ENCODE results near the gene CADM4.
A peak's percentile ranks its signal among the peaks of the same experiment; 100 is the strongest.
"Not testable (repeated sequence)": the region's sequence is repeated elsewhere in the genome, so short reads cannot be mapped to it uniquely, and the experiment has no call there.

CADM4 gene

DNA sequence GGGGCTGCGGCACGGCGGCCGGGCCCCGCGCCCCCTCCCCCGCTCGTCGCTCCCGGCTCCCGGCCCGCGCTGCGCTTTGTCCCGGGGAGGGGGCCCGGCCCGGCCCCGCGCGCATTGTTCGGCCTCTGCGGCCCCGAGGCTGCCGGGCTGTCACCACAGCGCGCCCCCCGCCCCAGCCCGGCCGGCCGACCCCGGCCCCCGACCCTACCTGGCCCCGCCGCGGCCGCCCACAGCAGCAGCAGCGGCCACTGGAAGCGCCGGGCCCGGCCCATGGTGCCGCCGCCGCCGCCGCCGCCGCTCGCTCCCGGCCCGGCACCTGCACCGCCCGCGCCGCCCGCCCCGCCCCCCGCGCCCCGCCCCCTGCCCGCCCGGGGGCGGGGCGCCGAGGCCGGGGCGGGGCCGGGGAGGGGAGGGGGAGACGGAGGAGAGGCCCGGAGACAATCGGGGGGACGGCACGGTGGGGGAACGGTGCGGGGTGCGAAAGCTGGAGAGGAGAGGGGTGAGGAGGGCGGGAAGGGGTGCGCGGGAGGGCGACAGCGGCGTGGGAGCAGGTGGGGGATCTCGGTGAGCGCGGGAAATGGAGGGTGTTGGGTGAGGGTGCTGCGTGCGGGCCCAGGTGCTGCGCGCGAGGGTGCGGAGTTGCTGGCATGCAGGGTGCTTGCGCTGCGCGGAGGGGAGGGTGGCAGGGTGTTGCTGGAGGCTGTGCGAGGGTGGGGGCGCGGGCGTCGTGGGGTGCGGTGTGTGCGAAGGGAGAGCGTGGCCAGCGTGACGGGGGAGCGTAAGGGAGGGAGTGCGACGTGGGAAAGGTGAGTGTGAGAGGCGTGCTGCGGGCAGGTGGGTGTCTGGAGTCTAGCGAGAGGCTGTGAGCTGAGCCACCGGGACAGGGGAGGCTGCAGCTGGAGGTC lies at the start of gene CADM4:
Gene CADM4 (minus strand): TSS at position 332 of the 905 bp plus-strand sequence. CDS start 60 bp downstream, at position 272.
- DNase-seq = peak; percentile 58 to 64

DNA sequence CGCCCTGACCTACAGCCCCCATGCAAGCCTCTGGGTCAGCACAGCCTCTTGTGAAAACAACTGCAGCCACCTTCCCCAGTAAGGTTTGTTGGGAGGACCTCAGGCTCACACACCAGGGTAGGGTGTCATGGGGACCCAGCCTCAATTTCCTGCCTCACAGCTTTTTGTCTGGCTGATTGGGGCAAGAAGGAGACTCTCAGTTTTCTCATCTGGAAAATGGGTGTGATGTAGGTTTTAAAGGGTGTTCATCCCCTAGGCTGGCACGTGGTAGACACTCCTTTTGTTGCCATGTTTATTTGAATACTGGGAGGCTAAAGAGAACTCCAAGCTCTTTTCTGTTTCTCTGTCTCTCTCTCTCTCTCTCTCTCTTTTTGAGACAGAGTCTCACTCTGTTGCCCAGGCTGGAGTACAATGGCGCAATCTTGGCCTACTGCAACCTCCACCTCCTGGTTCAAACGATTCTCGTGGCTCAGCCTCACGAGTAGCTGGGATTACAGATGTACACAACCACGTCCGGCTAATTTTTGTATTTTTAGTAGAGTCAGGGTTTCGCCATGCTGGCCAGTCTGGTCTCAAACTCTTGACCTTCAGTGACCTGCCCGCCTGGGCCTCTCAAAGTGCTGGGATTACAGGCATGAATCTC lies 48.5 kb upstream of the CADM4 start:
- peak in 1 of 2 donors; percentile 41 for DNase-seq

DNA sequence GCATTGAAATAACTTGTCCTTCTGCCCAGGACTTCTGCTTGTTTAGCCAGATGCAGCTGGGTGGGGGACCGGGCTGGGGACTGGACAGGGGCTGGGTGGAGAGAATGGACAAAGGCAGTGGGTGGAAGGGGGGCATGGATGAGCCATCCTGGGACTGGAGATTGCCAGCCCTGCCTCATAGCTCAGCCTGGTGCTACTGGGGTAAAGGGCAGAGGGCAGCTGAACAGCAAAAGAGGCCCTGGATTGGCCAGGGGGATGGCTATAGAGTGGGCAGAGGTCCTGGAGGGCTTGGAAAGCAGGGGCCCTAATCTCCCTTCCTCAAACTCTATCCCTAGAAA lies 48.0 kb upstream of the CADM4 start:
- no peak for DNase-seq

DNA sequence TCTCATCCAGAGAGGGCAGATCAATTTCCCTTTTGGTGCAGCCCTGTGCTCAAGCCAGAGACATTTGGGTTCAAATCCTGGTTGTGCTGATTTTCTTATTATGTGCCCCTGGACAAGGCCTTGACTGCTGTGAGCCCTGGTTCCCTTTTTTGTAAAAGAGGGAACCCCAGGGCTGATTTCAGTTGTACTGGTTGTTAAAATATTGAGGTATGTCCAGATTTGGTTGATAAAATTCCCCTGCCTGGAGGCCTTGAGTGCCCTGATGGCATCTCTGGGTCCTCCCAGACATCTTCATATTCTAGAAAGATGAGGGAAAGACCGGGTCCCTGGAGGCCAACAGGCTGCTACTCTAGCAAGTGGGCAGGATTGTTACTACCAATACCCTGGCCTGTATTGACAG lies 44.7 kb upstream of the CADM4 start:
- no peak for DNase-seq

DNA sequence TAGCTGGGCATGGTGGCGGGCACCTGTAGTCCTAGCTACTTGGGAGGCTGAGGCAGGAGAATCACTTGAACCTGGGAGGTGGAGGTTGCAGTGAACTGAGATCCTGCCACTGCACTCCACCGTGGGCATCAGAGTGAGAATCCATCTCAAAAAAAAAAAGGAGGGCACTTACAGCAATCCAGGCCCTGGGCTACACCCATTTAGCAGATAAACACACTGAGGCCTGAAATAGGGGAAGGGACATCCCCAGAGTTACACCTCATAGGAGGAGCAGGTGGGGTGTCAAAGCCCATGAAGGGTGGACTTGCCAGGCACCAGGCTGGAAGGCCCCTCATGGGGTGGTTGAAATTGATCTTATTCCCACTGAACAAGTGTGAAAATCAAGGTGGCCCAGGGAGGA lies 44.3 kb upstream of the CADM4 start:
- no peak for DNase-seq

- no peak for DNase-seq
These were observed 43.4 kb upstream of the CADM4 start for GRCh38 chr19:43682824-43683661.

DNA sequence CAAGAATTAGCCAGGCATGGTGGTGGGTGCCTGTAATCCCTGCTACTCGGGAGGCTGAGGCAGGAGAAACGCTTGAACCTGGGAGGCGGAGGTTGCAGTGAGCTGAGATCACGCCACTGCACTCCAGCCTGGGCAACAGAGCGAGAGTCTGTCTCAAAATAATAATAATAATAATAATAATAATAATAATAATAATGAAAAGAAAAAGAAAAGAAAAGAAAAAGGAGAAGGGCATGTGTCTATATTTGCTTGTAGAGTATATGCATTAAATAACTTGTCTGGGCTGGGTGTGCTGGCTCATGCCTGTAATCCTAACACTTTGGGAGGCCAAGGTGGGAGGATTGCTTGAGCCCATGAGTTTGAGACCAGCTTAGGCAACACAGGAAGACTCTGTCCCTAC lies 42.6 kb upstream of the CADM4 start:
- DNase-seq = not testable (repeated sequence)

DNA sequence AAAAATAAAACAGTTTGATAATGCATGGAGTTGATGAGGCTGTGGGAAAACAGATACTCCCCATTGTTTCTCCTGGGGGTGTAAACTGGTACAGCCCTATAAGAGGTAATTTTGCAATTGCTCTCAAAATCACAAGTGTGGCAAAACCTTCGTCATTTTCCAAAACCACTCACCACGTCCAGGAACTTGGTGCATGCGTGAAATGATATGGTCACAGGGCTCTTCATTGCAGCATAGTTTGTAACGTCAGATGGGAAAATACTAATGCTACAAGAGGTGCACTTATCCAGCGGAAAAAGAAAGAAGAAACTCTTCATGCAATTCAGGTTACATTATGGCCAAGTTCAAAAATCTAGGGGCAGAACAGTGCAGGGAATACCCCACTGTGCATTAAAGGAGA lies 42.2 kb upstream of the CADM4 start:
- DNase-seq = no peak

GRCh38 chr19:43678512-43679261 lies 39.0 kb upstream of the CADM4 start:
- no peak for DNase-seq

DNA sequence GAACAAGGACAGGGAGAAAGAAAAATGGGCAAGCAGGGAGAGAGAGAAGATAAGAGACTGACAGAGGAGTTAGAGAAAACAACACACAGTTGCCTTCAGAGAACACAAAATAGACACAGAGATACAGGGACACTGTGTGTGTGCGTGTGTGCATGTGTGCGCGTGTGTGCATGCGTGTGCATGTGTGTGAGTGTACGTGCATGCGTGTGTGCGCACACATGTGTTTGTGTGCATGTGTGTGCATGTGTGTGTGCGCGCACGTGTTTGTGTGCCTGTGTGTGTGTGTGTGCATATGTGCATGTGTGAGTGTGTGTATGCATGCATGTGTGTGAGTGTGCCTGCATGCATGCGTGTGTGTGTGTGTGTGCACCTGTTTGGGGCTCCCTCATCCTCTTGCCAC lies 36.3 kb upstream of the CADM4 start:
- DNase-seq = no peak

GRCh38 chr19:43675269-43675879 lies 35.7 kb upstream of the CADM4 start:
- no peak for DNase-seq

GRCh38 chr19:43674596-43674995 lies 34.9 kb upstream of the CADM4 start:
- peak in 1 of 2 donors; percentile 36 for DNase-seq

DNA sequence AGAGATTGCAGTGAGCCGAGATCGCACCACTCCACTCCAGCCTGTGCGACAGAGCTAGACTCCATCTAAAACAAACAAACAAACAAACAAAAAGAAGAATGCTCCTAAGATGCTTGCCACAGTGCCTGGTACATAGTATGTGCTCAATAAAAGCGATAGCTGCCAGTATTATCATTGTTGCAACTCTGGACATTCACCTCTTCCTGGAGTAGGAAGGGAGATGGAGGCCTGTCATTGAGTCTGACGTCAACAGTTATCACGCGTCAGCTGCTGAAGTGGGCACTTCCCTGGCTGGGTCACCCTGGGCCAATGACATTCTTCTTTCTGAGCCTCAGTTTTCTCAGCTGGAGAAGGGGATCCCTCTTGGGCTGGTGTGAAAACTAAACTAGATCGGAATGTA lies 34.5 kb upstream of the CADM4 start:
- DNase-seq = peak in 1 of 2 donors; percentile 74

DNA sequence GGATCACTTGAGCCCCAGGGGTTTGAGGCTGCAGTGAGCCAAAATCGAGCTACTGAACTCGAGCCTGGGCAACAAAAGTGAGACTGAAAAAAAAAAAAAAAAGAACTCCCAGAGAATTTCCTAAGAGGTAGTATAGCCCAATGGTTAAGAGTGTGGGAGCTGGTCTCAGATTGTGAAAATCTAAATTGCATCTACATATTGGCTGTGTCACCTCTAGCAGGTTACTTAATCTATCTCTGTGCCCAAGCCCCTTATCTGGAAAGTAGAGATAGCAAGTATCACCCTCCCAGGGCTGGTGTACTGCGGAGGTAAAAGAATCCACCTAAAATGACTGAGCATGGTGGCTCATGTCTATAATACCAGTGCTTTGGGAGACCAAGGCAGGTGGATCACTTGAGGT lies 34.0 kb upstream of the CADM4 start:
- DNase-seq = no peak

- no peak for DNase-seq
These were observed 32.5 kb upstream of the CADM4 start for GRCh38 chr19:43672061-43672679.

DNA sequence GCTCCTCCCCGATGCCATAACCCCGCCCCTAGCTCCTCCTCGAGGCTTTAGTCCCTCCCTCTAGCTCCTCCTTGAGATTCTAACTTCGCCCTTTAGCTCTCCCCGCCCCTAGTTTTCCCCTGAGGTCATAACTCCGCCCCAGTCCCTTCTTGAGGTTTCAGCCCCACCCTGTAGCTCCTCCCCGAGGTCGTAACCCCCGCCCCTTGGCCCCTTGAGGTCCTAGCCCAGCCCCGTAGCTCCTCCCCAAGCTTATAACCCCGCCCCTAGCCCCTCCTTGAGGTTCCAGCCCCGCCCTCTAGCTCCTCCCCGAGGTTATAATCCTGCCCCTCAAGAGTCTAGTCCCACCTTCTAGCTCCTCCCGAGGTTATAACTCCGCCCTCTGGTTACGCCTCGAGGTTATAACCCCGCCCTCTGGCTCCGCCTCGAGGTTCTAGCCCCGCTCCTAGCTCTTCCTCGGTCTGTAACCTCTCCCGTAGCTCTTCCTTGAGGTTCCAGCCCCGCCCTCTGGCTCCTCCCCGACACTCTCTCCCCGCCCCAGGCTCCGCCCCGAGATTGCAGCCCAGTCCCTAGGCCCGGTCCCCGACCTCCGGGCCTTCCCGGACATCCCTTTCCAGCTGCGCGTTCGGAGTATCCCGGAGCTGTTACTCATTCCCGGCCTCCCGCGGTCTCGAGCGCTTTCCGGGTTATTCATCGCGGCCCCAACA lies 28.9 kb upstream of the CADM4 start:
- DNase-seq = peak; percentile 96 to 97

DNA sequence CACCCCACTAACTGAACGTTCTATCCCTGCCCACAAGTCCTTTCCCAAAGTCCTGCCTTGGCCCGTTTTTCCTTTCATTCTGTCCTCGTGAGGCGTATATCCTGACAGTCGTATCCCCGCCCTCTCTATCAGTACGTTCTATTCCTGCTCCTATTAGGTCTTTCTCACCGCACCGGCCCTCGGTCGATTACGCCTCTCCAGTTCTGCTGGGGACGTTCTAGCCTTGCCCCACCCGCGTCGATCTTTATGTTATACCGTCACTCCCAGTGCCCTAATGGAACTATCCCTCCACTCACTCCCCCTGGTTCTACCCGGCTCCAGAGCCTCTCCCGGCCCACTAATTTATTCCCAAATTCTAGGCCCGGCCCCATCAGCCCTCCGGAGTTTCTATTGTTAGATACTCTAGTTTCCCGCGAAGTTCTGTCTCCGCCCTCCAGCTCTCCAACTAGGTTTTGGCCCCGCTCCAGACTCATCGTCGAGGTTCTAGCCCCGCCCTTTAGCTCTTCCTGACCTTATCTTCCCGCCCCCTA lies 28.3 kb upstream of the CADM4 start:
- no peak for DNase-seq

DNA sequence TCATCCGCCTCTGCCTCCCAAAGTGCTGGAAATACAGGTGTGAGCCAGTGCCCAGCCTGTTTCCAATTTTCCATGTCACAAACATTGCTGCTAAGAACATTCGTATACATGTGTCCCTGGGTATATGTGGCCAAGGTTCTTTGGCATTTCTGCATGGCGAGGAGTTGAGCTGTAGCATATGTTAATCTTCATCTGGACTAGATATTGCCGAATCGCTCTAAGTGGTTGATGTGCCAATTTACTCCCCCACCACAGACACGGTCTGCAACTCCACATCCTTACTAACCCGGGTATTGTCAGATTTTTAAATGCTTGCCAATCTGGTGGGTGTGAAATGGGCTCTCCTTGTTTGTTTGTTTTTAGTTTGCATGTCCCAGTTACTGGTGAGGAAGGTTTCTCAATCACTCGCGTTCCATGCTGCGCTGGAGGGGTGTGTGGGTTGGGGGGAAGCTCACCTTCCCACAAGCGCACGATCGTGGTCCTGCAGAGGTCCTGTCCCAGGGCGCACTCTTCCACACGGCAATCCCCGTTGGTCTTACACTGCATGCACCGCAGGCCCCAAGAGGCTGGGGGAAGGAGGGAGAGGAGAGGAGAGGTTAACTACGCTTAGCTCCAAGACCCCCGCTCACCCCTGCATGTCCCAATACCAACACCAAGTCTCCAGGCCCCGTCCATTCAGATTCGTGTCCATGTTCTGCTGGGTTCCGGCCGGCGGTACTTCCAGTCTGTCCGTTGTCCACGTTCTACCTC lies 27.7 kb upstream of the CADM4 start:
- DNase-seq = no peak

DNA sequence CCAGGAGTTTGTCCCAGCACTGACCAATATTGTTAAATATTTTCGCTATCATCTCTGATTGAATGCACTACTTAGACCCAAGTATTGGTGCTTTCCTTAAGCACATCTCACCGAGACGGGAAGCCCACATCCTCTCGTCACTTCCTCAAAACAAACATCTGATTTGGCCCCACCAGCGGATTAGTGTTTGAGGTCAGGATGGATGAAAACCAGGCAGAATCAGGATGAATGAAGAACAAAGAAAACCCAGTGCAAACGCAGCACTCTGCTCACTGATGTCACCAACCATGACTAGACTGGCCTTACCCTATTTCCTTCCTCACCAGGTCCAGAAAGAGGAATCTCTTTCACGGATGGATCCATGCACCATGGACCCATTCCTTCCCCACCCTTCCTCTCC lies 24.4 kb upstream of the CADM4 start:
- peak; percentile 61 to 68 for DNase-seq

DNA sequence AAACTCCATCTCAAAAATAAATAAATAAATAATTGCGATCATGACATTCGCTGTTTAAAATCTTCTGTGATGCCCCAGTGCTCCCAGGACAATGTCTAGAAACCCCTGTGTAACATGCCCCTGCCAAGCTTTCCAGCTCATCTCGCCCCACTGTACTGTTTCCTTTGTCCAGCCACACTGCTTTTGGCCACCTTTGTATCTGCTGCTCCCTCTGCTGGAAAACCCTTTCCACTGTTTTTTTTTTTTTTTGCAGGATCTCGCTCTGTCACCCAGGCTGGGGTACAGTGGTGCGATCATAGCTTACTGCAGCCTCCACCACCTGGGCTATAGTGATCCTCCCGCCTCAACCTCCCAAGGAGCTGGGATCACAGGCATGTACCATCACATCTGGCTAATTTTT lies 22.8 kb upstream of the CADM4 start:
- DNase-seq = no peak

Measured in CD4-positive, alpha-beta T cell treated with Interleukin-1 beta for 1 hour (primary cell).